GM19438 (cell line): Measurements from ENCODE around the gene ZNF487.

Experiments used
- ATAC-seq: cut with Tn5 transposase; IDR thresholded peaks from one replicate; pipeline ENCODE4 v1.9.1; 2021; ENCODE audit warnings: low read depth; ENCODE audit not compliant: unreplicated experiment

ZNF487 gene

GRCh38 chr10:43482319-43483078, 45.6 kb downstream of the ZNF487 start:
- no peak for ATAC-seq

GRCh38 chr10:43491855-43492254, 54.9 kb downstream of the ZNF487 start:
- ATAC-seq: no peak

GRCh38 chr10:43502931-43503330, 66.0 kb downstream of the ZNF487 start:
- ATAC-seq: no peak

- ATAC-seq: no peak
Observed at GRCh38 chr10:43524434-43525247, 87.7 kb downstream of the ZNF487 start.
